A673 (cell line): ENCODE data around the gene KLK3.

Source experiments
- CTCF ChIP-seq: fragments of 300-800, 200-600 bp; sonication (generic); conservative IDR thresholded peaks from 2 replicates; pipeline ENCODE4 v1.5.1; 2017; ENCODE audit warnings: low read depth, mild to moderate bottlenecking, antibody characterized with exemption, low read length, moderate library complexity, mixed read lengths
- EZH2 ChIP-seq: fragments of 200-600 bp; sonication (generic); IDR thresholded peaks from 2 replicates; pipeline ENCODE4 v1.6.1; 2017; ENCODE audit warnings: borderline replicate concordance, low read depth, mild to moderate bottlenecking, mixed read lengths, antibody characterized with exemption, low read length; ENCODE audit not compliant: poor library complexity, severe bottlenecking

- TF ChIP-seq CTCF = no peak
- no peak for TF ChIP-seq EZH2
Observed at GRCh38 chr19:50908336-50908735, 53.6 kb downstream of the KLK3 start.
